Stimulated activated CD4-positive, alpha-beta T cell treated with anti-CD3 and anti-CD28 coated beads, Interleukin-4, amount 100 ng/mL, for 24 hours (primary cell): ENCODE data around the gene LLGL2.

Source experiments
- DNase-seq: peaks from one replicate; pipeline ENCODE4 v3.0.0-alpha.2; 2020

Gene LLGL2

DNA sequence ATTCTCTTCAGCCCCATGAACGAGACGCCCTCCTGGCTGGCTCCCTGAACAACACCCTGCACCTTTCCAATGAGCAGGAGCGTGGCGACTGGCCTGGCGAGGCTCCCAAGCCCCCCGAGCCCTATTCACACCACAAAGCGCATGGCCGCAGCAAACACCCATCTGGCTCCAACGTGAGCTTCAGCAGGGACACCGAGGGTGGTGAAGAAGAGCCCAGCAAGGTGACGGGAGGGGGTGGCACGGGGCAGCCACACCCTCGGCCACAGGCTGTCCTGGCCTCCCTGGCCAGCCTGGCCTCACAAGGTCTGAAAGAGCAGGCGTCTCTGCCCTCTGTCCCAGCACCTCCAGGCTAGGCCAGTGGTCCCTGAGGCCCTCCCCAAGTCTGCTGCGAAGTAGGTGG is 33.8 kb upstream of the LLGL2 start:
- DNase-seq = no peak

DNA sequence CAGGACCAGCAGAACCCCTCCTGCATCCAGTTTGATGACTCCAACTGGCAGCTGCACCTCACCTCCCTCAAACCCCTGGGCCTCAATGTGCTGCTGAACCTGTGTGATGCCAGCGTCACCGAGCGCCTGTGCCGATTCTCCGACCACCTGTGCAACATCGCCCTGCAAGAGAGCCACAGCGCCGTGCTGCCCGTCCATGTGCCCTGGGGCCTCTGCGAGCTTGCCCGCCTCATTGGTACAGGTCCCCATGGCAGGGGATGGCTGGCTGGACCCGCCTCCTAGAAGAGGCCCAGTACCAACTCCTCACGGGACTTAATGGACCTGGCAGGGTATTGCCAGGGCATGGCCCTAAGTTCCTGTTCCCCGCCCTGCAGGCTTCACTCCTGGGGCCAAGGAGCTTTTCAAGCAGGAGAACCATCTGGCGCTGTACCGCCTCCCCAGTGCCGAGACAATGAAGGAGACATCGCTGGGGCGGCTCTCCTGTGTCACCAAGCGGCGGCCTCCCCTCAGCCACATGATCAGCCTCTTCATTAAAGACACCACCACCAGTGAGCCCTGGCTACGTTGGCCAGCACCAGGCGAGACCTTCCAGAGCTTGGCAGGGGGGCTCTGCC is 32.8 kb upstream of the LLGL2 start:
- DNase-seq = no peak

DNA sequence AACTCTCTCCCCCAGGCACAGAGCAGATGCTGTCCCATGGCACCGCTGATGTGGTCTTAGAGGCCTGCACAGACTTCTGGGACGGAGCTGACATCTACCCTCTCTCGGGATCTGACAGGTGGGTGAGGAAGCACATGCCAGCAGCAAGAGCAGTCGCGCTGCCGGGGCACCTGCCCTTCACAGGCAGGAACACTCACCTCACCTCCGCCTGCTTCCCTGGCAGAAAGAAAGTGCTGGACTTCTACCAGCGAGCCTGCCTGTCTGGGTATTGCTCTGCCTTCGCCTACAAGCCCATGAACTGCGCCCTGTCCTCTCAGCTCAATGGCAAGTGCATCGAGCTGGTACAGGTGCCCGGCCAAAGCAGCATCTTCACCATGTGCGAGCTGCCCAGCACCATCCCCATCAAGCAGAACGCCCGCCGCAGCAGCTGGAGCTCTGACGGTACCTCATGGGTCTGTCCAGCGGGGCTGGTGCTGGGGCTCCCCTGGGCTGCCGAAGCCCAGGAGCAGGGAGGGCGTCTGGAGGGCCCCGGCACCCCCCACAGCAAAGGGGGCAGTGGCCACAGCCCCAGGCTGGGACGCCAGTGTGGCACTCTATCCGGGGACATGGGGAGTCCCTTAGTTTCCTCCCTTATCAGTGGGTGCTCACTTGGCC is 31.9 kb upstream of the LLGL2 start:
- DNase-seq = no peak

DNA sequence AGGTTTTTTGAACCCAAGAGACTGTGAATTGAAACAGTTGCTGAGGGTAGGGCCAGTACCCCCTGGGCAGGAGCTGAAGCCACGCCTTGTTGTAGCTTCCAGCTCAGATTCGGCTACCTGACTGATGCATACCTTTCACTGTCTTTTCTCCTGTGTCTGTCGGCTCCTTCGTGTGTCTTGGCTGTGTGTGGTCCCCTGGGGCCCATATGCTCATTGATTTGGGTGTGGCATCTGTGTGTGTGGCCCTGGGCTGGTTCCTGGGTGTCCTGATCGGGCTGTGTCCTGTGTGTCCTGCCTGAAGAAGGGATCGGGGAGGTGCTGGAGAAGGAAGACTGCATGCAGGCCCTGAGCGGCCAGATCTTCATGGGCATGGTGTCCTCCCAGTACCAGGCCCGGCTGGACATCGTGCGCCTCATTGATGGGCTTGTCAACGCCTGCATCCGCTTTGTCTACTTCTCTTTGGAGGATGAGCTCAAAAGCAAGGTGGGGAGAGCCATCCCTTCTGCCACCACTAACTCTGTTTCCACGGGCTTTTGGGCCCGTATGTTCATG is 31.1 kb upstream of the LLGL2 start:
- DNase-seq = no peak

DNA sequence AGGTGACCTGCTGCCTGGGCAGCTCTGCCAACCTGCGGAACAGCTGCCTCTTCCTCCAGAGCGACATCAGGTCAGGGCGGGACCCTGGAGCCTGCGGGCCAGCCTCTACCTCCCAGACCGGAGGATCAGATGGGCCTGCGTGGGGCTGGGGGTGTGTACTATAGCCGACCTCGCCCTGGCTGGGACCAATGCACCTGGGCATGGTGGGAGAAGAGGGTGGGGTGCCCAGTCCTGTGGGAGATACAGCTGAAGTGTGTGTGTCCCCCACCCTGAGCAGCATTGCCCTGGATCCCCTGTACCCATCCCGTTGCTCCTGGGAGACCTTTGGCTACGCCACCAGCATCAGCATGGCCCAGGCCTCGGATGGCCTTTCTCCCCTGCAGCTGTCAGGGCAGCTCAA is 29.5 kb upstream of the LLGL2 start:
- DNase-seq = no peak

DNA sequence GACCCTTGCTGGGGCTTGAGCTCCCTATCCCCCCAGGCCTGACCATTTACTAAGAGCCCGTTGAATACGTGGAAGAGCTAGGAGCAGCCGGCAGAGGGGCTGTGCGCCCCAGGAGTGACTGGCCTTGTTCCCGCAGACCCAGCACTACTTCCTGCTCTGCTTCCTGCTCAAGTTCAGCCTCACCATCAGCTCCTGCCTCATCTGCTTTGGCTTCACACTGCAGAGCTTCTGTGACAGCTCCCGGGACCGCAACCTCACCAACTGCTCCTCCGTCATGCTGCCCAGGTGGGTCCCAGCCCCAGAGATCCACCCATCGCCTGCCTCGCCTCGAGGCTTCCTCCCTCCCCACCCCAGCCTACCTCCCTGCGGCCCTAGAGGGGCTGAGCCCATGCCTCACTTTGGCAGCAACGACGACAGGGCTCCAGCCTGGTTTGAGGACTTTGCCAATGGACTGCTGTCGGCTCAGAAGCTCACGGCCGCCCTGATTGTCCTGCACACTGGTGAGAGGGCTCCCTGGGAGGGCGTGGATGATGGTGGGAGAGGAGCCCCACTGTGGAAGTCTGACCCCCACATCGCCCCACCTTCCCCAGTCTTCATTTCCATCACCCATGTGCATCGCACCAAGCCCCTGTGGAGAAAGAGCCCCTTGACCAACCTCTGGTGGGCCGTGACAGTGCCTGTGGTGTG is 27.3 kb upstream of the LLGL2 start:
- DNase-seq = no peak

DNA sequence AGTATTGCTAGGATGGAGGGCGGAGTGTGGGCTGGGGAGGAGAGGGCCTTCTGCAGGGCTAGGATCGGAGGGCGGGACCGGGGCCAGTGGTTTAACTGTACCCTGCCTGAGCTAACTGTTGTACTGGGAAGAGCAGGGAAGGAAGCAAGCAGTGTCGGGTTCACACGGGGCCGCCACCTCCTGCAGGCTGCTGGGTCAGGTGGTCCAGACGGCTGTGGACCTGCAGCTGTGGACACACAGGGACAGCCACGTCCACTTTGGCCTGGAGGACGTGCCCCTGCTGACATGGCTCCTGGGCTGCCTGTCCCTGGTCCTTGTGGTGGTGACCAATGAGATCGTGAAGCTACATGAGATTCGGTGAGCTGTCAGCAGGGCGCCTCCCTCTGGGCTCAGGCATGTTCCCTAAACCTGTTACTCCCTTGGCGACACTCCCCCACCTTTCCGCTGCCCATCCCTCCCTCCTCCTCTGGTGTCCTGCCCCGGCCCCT is 26.7 kb upstream of the LLGL2 start:
- no peak for DNase-seq

DNA sequence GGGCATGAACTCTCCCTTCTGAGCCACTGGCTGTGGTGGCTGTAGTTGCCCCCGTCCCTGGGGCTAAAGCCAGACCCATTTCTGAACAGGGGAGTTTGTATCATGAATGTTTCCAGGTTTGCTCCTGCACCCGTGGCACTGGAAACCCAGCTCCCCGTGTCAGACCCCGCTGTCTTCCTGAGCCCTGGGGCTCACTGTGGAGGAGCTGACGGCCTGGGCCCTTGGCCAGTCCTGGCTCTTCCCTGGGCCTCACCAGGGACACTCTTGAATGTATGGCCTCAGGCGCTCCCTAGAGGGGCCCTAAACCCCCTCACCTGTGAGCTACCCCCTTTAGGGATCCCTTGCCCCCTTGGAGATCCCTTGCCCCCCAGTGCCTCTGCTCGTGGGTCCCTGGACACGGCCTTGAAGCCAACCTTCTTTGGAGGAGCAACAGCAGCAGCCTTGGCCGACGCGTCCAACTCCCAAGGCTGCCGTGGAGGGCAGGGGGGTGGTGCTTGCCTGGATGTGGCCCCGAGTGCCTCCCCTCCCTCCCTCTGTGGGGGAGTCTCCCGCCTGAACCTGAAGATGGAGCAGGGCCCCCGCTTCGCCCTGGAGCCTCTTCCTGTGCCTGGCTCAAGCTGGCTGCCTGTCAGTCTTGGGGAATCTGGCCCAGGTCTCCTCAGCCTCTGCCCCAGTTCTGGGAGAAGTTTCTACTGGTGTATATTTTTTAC is 26.0 kb upstream of the LLGL2 start:
- no peak for DNase-seq

DNA sequence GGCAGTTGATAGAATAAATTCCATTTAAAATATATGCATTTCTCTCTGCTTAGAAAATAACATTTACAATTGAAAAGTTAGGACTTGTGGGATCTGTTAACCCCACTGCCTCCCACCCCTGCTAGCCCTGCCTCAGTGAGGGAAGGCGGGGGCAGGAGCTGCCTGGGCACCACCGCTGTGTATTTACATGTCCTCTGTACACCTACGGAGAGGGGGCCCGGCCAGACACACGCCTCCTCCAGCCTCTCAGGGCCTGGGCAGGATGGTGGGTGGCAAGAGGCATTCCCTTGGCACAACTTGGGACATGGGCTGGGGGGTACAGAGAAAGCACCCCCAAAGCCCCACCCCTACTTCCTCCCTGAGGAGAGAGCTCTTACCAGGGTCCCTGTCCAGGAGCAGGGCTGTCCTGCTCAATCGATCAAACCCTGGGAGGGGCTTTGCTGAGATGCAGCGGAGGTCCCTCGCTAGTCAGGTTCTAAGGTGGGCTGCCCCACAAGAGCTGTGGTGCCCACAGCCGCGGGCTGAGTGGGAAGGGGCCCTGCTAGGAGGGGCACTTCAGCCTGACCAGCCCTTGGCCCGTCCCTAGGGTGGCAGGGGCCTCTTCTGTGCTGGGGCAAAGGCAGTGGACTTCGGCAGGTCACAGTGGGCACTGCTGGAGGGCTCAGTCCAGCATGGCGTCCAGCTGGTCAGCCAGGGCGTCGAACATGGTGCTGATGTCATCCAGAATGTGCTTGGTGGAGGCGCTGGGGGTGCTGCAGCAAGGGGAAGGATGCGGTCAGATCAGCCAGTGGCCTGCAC is 24.9 kb upstream of the LLGL2 start:
- DNase-seq = no peak

DNA sequence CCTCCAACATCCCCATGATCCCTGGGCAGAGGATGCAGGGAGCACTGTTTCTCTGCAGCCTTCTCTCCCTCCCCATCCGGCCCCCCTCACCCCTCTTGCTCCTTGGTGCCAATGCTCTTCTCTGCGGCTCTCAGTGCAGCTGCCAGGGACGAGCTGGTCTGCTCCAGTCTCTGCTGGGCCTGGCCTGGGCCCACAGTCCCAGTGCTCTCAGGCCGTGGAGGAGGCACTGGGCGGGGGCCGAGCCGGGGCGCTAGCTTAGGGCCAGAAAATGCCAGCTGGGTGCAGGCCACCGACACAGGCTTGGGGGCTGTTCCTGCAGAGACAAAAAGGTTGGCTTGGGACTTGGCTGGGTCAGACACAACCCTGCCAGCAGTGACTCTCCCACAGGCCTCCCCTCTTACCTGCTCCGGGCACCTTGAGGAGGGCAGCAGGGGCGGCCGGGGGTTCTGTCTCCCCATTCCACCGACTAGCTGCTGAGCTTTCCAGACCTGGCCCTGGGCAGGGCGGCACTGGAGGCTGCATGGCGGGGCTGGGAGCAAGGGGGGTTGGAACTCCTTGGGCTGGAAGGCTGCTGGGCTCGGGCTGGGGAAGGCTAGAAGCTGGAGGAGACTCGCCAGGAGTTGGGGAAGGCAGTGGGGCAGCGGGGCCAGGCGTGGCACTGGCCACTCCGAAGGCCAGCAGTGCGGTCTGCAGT is 24.0 kb upstream of the LLGL2 start:
- no peak for DNase-seq

DNA sequence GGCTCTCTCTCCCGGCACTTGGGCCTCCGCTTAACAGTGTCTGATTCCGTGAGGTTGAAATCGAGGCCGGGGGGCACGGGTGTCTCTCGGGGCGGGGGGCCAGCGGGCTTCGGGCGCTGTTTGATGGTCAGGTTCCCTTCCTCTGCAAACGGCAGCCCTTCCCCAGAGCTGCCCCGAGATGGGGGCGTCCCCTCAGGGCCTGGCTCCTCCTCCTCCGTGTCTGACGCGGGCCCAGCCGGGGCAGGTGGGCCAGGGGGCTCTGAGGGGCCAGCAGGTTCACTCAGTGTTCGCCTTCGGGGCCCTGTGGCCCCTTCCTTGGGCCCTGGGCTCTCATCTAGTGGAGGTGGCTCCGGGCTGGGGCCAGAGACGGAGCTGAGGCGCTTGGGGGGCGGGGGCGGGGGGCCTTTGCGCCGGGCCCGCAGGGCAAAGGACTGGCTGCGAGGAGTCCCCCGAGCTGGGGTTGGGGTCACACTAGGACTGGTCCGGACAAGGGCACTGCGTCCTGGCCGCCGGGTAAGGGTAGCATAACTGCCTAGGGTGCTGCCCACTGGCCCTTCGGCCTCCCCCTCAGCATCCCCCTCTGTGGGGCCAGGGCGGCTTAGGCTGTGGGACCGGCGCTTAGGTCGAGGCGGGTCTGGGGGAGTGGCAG is 23.3 kb upstream of the LLGL2 start:
- DNase-seq = no peak

DNA sequence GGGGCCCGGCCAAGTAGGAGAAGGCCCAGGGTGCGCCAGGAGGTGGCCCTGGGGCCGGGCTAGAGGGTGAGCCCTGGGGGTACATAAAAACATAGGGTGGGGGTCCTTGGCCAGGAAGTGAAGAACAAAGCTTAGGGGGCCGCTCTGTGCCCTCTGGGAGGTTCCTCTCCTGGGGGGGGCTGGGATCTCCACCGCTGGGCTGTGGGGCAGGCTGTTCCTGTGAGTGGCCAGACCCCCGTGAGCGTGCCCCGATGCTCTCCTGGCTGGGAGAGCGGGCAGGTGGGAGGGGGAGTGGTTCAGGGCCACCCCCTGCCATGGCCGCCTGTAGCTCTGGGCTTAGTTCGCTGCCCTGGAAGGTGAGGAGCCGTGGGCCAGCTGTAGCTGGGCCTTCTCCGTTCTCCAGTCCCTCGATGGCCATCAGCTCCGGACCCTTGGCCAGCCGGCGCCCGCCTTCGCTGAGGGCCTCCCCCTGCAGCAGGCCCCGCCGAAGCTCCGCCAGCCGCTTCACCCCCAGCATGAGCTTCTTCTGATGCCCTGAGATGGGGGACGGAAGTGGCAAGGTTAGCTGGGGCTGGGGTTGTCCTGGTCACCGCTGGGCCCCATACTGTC is 22.7 kb upstream of the LLGL2 start:
- no peak for DNase-seq

DNA sequence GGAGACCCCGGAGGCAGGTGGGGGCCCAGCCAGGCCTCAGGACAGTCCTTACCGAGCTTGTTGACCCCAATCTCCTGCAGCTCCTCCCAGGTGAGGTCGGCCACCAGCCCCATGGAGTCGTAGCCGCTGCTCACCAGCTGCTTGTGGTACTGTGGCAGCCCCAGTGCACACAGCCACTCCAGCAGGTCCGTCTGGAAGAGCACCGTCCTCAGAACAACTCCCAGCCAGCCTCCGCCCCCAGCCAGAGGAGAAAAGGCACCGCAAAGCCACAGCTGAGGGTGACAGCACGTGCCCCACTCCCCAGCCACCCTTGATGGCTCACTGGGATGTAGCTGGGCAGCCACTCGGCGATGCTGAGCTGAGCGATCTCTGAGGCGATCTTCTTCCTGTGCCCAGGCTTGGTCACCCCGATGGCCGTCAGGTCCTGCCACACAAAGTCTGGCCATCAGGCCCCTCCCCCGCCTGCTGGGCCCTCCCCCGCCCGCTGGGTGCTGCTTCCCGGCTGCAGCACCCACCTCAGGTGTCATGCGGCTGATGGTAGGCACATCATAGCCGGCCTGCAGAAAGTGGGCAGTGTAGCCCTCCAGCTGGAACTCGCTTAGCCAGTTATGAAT is 22.1 kb upstream of the LLGL2 start:
- DNase-seq = no peak

DNA sequence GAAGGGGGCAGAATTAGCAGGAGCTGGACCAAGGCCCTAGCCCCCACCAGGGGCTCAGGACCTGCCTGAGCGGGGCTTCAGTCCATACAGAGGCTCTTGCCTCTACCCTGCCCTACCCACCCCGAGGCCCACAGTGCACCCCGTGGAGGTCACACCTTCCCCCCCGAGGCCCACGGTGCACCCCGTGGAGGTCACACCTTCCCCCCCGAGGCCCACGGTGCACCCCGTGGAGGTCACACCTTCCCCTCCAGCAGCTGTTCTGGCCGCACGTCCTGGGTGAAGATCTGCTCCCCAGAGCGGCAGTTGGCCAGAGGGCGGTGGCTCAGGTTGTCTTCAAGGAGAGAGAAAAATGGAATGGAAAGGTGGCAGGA is 21.5 kb upstream of the LLGL2 start:
- no peak for DNase-seq

DNA sequence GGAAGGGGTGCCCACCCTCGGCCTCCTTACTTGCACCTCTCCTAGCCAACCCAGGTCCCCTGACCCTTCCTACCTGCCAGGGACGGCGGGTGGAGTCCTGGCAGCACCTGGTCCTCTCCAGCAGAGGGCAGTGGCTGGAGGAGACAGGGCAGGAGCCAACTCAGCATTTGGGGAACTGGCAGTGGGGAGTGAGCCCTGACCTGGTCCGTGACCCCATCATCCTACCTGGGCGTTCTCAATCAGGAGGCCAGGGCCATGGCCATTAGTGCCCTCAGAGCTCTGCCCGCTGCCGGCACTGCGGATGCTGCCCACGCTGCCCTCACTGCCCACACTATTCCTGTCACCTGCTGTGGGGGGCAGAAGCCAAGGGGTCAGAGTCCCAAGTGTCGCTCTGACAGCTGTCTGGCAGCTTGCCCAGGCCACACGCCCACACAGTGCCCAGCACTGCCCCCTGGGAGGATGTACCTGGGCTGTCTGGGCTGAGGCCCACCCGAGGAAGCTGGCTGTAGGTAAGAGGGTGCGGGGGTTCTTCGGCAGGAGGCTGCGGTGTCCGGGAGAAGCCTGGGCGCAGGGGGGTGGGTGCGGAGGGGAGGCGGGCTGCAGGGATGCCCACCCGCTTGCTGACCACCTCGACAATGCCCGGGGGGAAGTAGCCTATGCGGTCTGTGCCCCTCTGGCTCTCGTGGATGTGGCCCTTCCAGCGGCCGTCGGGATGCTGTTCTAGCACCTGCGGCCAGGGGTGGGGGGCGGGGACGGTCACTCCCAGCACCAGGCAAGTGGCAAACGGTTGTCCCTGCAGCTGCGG is 20.9 kb upstream of the LLGL2 start:
- peak; percentile 23 for DNase-seq

DNA sequence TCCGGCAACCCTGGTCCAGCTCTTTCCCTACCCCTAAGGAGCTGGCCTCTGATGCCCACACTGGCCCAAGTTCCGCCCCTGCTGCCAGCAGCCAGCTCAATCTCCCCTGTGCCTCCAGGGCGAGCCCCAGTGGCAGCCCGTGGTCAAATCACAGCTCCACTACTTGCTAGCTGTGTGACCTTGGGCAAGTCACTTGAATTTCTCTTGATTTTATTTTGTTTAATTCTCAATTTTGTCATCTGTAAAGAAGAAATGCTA is 20.4 kb upstream of the LLGL2 start:
- DNase-seq = no peak

DNA sequence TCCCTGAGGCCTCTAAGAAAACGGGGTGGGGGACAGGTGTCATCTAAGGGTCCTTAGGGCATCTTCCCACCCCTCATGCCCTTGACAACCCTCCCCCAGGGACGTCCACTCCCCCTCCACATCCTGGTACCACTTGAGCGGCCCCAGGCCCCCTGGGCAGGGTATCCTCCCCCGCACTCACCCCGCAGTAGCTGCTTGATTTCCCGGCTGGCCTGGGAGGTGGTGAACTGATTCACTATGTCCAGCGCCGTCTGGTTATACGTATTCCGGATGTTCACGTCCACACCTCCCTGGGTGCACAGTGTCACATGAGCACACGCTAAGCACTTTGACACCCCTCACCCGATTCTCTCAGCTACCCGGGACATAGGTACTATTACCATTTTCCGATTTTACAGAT is 19.9 kb upstream of the LLGL2 start:
- DNase-seq = no peak

DNA sequence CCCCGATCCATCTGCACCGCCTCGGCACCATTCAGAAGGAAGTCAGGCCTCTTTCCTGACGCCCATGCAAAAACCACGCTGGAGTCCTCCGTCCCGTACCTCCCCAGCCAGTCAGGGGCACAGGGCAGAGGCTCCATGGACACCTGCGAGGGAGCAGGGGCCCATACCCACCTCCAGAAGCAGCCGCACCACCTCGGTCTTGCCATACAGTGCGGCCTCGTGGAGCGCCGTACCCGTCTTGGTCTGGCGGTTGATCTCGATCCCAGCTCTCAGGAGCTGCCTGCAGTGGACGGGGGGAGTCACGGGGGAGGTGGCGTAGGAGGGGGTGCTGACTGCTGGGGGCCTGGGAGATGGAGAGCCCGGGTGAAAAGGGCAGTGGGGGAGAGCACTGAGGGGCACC is 19.4 kb upstream of the LLGL2 start:
- DNase-seq = no peak

DNA sequence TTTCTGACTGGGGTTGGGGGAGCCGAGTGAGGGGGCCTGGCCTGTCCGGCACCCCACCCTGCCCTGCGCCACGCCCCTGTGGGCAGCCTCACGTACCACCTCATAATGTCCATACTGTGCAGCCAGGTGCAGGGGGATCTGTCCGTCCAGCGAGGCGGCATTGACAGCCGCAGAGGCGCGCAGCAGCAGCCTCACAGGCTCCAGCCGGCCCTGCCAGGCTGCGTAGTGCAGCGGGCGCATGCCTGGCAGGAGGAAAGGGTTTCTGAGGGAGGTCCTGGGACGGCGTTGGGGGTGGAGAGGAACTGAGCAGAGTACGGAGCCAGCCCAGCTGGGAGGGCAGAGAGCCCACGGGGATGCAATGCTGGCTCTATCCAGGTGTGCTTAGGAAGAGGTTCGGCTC is 18.6 kb upstream of the LLGL2 start:
- DNase-seq = no peak
